Measurements from ENCODE around the gene CCDC93. TPM values are rescaled to one million over a fixed set of nuclear protein-coding genes. Genes with fewer than 3 reads are reported as not detected.

The CCDC93 gene, protein sequence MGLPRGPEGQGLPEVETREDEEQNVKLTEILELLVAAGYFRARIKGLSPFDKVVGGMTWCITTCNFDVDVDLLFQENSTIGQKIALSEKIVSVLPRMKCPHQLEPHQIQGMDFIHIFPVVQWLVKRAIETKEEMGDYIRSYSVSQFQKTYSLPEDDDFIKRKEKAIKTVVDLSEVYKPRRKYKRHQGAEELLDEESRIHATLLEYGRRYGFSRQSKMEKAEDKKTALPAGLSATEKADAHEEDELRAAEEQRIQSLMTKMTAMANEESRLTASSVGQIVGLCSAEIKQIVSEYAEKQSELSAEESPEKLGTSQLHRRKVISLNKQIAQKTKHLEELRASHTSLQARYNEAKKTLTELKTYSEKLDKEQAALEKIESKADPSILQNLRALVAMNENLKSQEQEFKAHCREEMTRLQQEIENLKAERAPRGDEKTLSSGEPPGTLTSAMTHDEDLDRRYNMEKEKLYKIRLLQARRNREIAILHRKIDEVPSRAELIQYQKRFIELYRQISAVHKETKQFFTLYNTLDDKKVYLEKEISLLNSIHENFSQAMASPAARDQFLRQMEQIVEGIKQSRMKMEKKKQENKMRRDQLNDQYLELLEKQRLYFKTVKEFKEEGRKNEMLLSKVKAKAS
- 18.2 TPM for total RNA-seq

GRCh38 chr2:118013724-118014491 lies at the start of gene CCDC93:
Gene CCDC93 (minus strand): TSS chr2:118014070. CDS start chr2:118013995, 75 bp downstream.
- intact Hi-C loops (cut with DNase I): no loop called here
- Histone ChIP-seq H3K36me3 (no peaks in the 10 kb centered on the region), H3K27ac (peak within 1 kb of the TSS; percentile 83), H3K4me3 (peak within 1 kb of the TSS; percentile 83 to 88), H3K9me3 (no peaks in the 10 kb centered on the region), H3K4me1 (peaks cover 29% of the 10 kb centered on the region), H3K27me3 (no peaks in the 10 kb centered on the region)
- TF ChIP-seq, protein P1, sequence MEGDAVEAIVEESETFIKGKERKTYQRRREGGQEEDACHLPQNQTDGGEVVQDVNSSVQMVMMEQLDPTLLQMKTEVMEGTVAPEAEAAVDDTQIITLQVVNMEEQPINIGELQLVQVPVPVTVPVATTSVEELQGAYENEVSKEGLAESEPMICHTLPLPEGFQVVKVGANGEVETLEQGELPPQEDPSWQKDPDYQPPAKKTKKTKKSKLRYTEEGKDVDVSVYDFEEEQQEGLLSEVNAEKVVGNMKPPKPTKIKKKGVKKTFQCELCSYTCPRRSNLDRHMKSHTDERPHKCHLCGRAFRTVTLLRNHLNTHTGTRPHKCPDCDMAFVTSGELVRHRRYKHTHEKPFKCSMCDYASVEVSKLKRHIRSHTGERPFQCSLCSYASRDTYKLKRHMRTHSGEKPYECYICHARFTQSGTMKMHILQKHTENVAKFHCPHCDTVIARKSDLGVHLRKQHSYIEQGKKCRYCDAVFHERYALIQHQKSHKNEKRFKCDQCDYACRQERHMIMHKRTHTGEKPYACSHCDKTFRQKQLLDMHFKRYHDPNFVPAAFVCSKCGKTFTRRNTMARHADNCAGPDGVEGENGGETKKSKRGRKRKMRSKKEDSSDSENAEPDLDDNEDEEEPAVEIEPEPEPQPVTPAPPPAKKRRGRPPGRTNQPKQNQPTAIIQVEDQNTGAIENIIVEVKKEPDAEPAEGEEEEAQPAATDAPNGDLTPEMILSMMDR (IDR thresholded peaks at IDR 0.05): no peak
- TF ChIP-seq POLR2A (IDR thresholded peaks at IDR 0.05) (peak in 1 of 2 donors; percentile 67), POLR2AphosphoS5 (IDR thresholded peaks at IDR 0.05; ENCODE audit: insufficient read depth in 1 of 2, low read depth in 1 of 2) (peak in 1 of 2 donors; percentile 74)
- no peak for DNase-seq (ENCODE audit: extremely low spot score in 2 of 2)

DNA sequence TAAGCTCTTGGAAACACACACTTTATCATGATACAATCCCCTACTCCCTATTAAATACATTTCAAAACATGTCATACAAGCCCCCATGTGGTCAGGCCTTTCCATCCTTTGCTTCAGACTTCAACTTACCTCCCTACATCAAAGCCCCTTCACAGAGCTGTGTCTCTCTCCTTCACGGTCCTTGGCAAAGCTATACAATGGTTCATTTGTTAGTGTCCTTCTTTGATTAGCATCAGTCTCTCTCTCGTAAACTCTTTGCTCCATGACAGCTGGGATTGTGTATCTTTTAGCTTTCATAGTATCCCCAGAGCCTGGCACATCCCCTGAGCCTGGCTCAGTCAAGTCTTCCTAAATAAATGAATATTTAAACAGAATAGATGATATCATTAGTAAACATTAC lies 48.8 kb upstream of the CCDC93 start:
- H3K27me3 ChIP-seq: no peaks in the 10 kb centered on the region

DNA sequence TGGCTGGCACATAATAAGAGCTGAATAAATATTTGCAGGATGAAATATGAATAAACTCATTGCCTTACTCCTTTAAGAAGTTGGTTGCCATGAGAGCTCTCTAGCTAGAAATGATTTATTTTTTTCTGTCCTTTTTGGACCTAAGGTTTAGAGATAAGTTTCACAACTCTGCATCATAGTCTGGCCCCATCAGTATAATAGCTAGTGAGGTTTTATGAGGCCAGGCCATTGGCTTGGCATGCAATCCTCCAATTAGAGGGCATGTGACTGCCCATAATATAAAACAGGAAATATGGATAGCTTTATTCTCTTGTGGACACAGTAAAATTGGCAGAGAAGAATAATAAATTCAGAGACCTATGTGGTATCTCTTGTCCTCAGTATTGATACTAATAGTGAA lies 48.2 kb upstream of the CCDC93 start:
- TF ChIP-seq POLR2AphosphoS5 (IDR thresholded peaks at IDR 0.05; ENCODE audit: insufficient read depth in 1 of 2, low read depth in 1 of 2): no peak
- TF ChIP-seq, protein P1 (IDR thresholded peaks at IDR 0.05): no peak
- no peak for TF ChIP-seq POLR2A (IDR thresholded peaks at IDR 0.05)
- no peak for DNase-seq (ENCODE audit: extremely low spot score in 2 of 2)
- Histone ChIP-seq H3K9me3 (no peaks in the 10 kb centered on the region), H3K4me3 (no peak overlapping the region), H3K4me1 (peaks cover 6% of the 10 kb centered on the region), H3K36me3 (no peaks in the 10 kb centered on the region), H3K27ac (no peak overlapping the region), H3K27me3 (no peaks in the 10 kb centered on the region)
- intact Hi-C loops (cut with DNase I): no loop called here

More for the DNA sequence above, 48.8 kb upstream of the CCDC93 start:
- intact Hi-C loops (cut with DNase I): no loop called here
- Histone ChIP-seq H3K4me3 (no peak overlapping the region), H3K27ac (no peak overlapping the region), H3K4me1 (peaks cover 6% of the 10 kb centered on the region), H3K36me3 (no peaks in the 10 kb centered on the region), H3K9me3 (no peaks in the 10 kb centered on the region)
- TF ChIP-seq POLR2AphosphoS5 (IDR thresholded peaks at IDR 0.05; ENCODE audit: insufficient read depth in 1 of 2, low read depth in 1 of 2) (no peak), POLR2A (IDR thresholded peaks at IDR 0.05) (no peak)
- TF ChIP-seq, protein P1 (IDR thresholded peaks at IDR 0.05): no peak
- DNase-seq (ENCODE audit: extremely low spot score in 2 of 2): no peak

GRCh38 chr2:118061135-118061955 lies 47.5 kb upstream of the CCDC93 start:
- Histone ChIP-seq H3K9me3 (no peaks in the 10 kb centered on the region), H3K27ac (no peak overlapping the region), H3K27me3 (no peaks in the 10 kb centered on the region), H3K36me3 (no peaks in the 10 kb centered on the region), H3K4me1 (peaks cover 6% of the 10 kb centered on the region), H3K4me3 (no peak overlapping the region)
- DNase-seq (ENCODE audit: extremely low spot score in 2 of 2): no peak
- intact Hi-C loops (cut with DNase I): no loop called here
- no peak for TF ChIP-seq POLR2A (IDR thresholded peaks at IDR 0.05)
- TF ChIP-seq, protein P1 (IDR thresholded peaks at IDR 0.05): peak in 1 of 3 experiments; percentile 8

Measured in vagina (tissue), 2 donors.